Sigmoid colon (tissue), 7 donors: ENCODE data around the gene HNRNPDL. TPM values are rescaled to one million over a fixed set of nuclear protein-coding genes. Genes with fewer than 3 reads are reported as not detected.

Experiments
- DNase-seq: peaks from one replicate; pipeline ENCODE4 v3.0.0-alpha.2; 2019
- H3K27ac ChIP-seq, 4 donors: fragments of 200-600 bp; sonication (generic); one replicate each; pipeline ENCODE4 v1.5.1; 2016 to 2019; ENCODE audit warnings: mild to moderate bottlenecking in 1 of 4
- H3K27me3 ChIP-seq, 3 donors: fragments of 200-600 bp; sonication (generic); one replicate each; pipeline ENCODE4 v1.5.1; 2019; ENCODE audit warnings: mild to moderate bottlenecking in 1 of 3
- H3K36me3 ChIP-seq, 4 donors: fragments of 200-600 bp; sonication (generic); one replicate each; pipeline ENCODE4 v1.5.1; 2016 to 2019
- H3K4me1 ChIP-seq, 4 donors: fragments of 200-600 bp; sonication (generic); one replicate each; pipeline ENCODE4 v1.5.1; 2017 to 2019
- H3K4me3 ChIP-seq, 4 donors: fragments of 200-600 bp; sonication (generic); one replicate each; pipeline ENCODE4 v1.5.1; 2017 to 2019; ENCODE audit warnings: mild to moderate bottlenecking in 2 of 4, moderate library complexity in 1 of 4
- H3K9me3 ChIP-seq, 4 donors: fragments of 200-600 bp in 3 of 4; sonication (generic) in 3 of 4; one replicate each; pipeline versions ENCODE4 v1.5.1 to v1.6.1; 2013 to 2019
- EP300 ChIP-seq, 4 donors: sonication (generic); formaldehyde crosslinking; IDR thresholded peaks; one replicate each; pipeline ENCODE4 v1.6.1; 2017; ENCODE audit warnings: antibody characterized with exemption in 4 of 4
- POLR2A ChIP-seq, 2 donors: fragments of 450-650 bp; IDR thresholded peaks; one replicate each; pipeline ENCODE4 v1.6.1; 2016; ENCODE audit warnings: antibody characterized with exemption in 2 of 2, mild to moderate bottlenecking in 2 of 2, moderate library complexity in 2 of 2
- POLR2AphosphoS5 ChIP-seq, 4 donors: sonication (generic); formaldehyde crosslinking; IDR thresholded peaks; one replicate each; pipeline ENCODE4 v1.6.1; 2017; ENCODE audit warnings: antibody characterized with exemption in 4 of 4
- WGBS, 2 donors: extraction: QIAGEN DNeasy Blood & Tissue Kit; methylation state at CpG; one replicate each; pipeline ENCODE4 v1.1.7; 2013; 5-methylcytosine and 5-hydroxymethylcytosine counted together
- intact Hi-C: fragments of 100-400 bp; cut with DNase I; formaldehyde crosslinking; loops from one replicate; pipeline ENCODE4 v1.15.1; 2023
- polyA plus RNA-seq, 3 donors: library from polyadenylated mRNA; stranded (reverse); fragments of 200-250 nt; gene quantifications; one replicate each; pipeline ENCODE4 v1.2.3, GENCODE V29; 2013
- total RNA-seq, 4 donors: library from RNA; depleted of rRNA; stranded (reverse); fragments of >200 nt; gene quantifications; one replicate each; pipeline ENCODE4 v1.1.0, GENCODE V29; 2016
- TF ChIP-seq, protein P1 (sequence below), 4 experiments: fragments of 450-650 bp in 3 of 4; fragments of 200-600 bp in 1 of 4; IDR thresholded peaks; one replicate each; pipeline ENCODE4 v1.5.1; 2016 to 2019; ENCODE audit warnings: antibody characterized with exemption in 4 of 4, mild to moderate bottlenecking in 3 of 4, moderate library complexity in 2 of 4
- donor health status: healthy with polysubstance abuse.
- donor health status: Bipolar disorder and iron deficiency.
- donor health status: healthy.

HNRNPDL gene
- total and polyA plus RNA-seq, 7 donors, result 70.5 to 253 (median 178) TPM

DNA sequence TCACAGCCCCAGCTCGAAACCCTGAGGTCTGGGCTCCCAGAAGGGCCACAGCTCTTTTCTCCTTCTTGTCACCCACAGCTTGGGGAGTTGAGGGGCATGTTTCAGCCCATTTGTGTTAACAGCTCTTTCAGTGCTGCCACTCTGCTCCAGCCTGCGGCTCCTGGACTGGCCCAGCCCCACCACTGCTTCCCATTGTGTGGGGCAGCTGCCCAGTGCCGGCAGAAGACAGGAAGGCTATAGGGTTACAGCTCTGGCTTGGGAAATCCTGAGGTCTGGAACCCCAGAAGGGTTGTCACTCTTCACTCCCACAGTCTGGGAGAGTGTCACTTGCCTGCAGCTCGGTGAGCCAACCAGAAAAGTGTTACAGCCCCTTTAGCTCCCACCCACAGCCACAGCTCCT, 49.4 kb downstream of the HNRNPDL start:
- 93 to 97% methylated on average over 4 of the region's 4 CpGs for WGBS, 2 donors
- no peaks in the 10 kb centered on the region for H3K36me3 ChIP-seq
- H3K4me1 ChIP-seq, result peaks cover 0 to 7% (median 5%) of the 10 kb centered on the region in 4 donors
- H3K27me3 ChIP-seq, result no peaks in the 10 kb centered on the region
- H3K27ac ChIP-seq, result no peak overlapping the region
- TF ChIP-seq, protein P1, sequence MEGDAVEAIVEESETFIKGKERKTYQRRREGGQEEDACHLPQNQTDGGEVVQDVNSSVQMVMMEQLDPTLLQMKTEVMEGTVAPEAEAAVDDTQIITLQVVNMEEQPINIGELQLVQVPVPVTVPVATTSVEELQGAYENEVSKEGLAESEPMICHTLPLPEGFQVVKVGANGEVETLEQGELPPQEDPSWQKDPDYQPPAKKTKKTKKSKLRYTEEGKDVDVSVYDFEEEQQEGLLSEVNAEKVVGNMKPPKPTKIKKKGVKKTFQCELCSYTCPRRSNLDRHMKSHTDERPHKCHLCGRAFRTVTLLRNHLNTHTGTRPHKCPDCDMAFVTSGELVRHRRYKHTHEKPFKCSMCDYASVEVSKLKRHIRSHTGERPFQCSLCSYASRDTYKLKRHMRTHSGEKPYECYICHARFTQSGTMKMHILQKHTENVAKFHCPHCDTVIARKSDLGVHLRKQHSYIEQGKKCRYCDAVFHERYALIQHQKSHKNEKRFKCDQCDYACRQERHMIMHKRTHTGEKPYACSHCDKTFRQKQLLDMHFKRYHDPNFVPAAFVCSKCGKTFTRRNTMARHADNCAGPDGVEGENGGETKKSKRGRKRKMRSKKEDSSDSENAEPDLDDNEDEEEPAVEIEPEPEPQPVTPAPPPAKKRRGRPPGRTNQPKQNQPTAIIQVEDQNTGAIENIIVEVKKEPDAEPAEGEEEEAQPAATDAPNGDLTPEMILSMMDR (IDR thresholded peaks at IDR 0.05), result no peak
- TF ChIP-seq POLR2AphosphoS5 (IDR thresholded peaks at IDR 0.05) (no peak), EP300 (IDR thresholded peaks at IDR 0.05) (no peak), POLR2A (IDR thresholded peaks at IDR 0.05) (no peak)
- intact Hi-C loops, result no loop called here
- H3K4me3 ChIP-seq, result no peak overlapping the region
- H3K9me3 ChIP-seq, result no peaks in the 10 kb centered on the region
- no peak for DNase-seq

DNA sequence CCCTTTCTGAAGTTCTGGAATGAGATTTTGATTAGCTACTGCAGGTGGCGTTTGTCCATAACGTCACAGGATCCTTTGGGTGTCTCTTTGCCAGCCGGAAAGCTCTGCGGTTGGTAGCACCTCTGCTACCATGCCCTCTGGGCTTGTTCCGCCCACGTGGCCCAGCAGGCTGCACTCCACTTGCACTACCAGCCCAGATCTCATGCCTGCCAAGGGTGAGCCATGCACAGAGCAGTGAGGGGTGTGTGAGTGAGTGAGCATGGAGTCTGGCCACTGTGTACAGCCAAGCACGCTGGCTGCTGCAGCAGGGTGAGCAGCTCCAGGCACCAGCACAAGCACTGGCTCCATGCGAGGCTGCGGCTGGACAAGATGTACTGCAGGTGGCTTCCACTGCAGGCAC, 49.9 kb downstream of the HNRNPDL start:
- 95% methylated on average over 9 of the region's 9 CpGs for WGBS, 2 donors
- intact Hi-C loops, result no loop called here
- Histone ChIP-seq H3K27me3 (no peaks in the 10 kb centered on the region), H3K36me3 (no peaks in the 10 kb centered on the region), H3K27ac (no peak overlapping the region), H3K4me1 (peaks cover 0 to 11% (median 10%) of the 10 kb centered on the region in 4 donors), H3K4me3 (no peak overlapping the region), H3K9me3 (no peaks in the 10 kb centered on the region)
- DNase-seq, result no peak
- TF ChIP-seq POLR2AphosphoS5 (IDR thresholded peaks at IDR 0.05) (no peak), POLR2A (IDR thresholded peaks at IDR 0.05) (no peak), EP300 (IDR thresholded peaks at IDR 0.05) (no peak)
- TF ChIP-seq, protein P1 (IDR thresholded peaks at IDR 0.05), result no peak

DNA sequence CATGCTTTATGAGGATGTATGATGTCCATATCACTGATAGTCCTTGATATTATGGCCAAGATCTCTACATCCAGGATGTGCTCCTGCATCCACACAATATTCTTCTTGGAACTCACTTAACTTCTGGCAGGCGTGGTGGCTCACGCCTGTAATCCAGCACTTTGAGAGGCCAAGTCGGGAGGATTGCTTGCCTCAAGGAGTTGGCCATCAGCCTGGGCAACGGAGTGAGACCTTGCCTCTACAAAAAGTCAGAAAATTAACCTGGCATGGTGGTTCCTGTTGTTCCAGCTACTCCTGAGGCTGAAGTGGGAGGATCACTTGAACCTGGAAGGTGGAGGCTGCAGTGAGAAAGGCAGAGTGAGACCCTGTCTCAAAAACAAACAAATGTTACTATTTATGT, 54.2 kb downstream of the HNRNPDL start:
- no peaks in the 10 kb centered on the region for H3K9me3 ChIP-seq
- TF ChIP-seq POLR2A (IDR thresholded peaks at IDR 0.05) (no peak), EP300 (IDR thresholded peaks at IDR 0.05) (no peak), POLR2AphosphoS5 (IDR thresholded peaks at IDR 0.05) (no peak)
- TF ChIP-seq, protein P1 (IDR thresholded peaks at IDR 0.05), result no peak
- intact Hi-C loops, result loop anchor here (10.0 kb wide), 3 partner anchors 419 to 1341 kb away; partner anchors contain the start of genes BMP3, HELQ, MRPS18C and SCD5
- 84 to 88% methylated on average over 4 of the region's 4 CpGs for WGBS, 2 donors
- H3K36me3 ChIP-seq, result no peaks in the 10 kb centered on the region
- H3K27me3 ChIP-seq, result no peaks in the 10 kb centered on the region
- H3K4me3 ChIP-seq, result no peak overlapping the region
- DNase-seq, result no peak
- peaks cover 0 to 28% (median 24%) of the 10 kb centered on the region in 4 donors for H3K4me1 ChIP-seq
- no peak overlapping the region for H3K27ac ChIP-seq

DNA sequence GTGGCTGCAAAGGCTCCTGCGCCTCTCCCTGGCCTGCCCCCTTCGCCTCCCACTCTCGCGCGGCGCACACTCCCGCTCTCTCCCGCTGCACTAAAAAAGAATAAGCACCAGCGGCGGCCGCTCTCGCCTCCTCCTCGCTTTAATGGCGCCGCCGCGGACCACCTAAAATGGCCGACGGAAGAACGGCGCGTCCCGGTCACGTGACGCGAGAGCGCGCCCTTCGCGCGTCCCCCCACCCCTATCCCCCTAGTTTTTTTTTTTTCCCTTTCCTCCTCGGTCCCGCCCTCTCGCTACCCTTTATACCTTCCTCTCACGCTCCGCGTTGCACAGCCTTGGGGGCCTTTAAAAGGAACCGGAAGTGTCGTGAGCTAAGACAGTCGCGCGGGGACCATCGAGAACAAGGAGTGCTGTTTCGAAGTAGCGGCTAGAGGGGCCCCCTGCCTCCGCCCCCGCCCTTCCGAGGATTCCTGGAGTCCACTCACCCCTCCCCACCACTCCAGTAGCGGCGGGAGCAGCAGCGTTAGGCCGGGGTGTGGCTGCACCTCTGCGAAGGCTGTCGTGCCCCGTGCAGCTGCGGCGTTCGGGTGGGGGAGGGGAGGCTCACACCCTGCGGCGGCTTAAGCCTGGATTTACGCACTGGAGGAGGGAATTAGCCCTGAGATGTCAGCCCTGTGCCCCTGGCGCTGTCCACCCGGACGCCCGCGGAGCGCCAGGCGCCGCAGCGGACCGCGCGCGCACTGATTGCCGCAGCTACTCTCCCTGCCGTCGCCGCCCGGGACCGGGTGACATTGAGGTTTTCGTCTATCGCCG, 56.2 kb downstream of the HNRNPDL start, which contains the start of gene HNRNPD:
Gene HNRNPD (minus strand): TSS at position 176 of the 810 bp plus-strand sequence. CDS start 313 bp downstream, outside the sequence.
- no peaks in the 10 kb centered on the region for H3K9me3 ChIP-seq
- peak within 1 kb of the TSS; percentile 99 to 100 (median 100) for H3K27ac ChIP-seq
- TF ChIP-seq, protein P1 (IDR thresholded peaks at IDR 0.05), result no peak
- peak; percentile 91 to 92 for TF ChIP-seq POLR2A (IDR thresholded peaks at IDR 0.05)
- TF ChIP-seq POLR2AphosphoS5 (IDR thresholded peaks at IDR 0.05), result peak; percentile 90 to 98 (median 96)
- TF ChIP-seq EP300 (IDR thresholded peaks at IDR 0.05), result peak in 2 of 4 donors; percentile 13 to 21
- H3K4me3 ChIP-seq, result peak within 1 kb of the TSS; percentile 97 to 99 (median 98)
- H3K4me1 ChIP-seq, result peaks cover 0 to 49% (median 44%) of the 10 kb centered on the region in 4 donors
- peak; percentile 100 for DNase-seq
- H3K36me3 ChIP-seq, result peaks cover 0 to under 1% (median 0%) of the 10 kb centered on the region in 4 donors
- H3K27me3 ChIP-seq, result no peaks in the 10 kb centered on the region
- intact Hi-C loops, result loop anchor here (1.0 to 10.0 kb wide), 7 partner anchors 55 to 1339 kb away; partner anchors contain the start of genes BMP3, HELQ, LIN54 and MRPS18C
- WGBS, 2 donors, result 0 to 1% methylated on average over 83 of the region's 83 CpGs
